NB4 (cell line): ENCODE results near the gene RELA.
"Not testable (repeated sequence)": the region's sequence is repeated elsewhere in the genome, so short reads cannot be mapped to it uniquely, and the experiment has no call there.

Source experiments
- DNase-seq: peaks from one replicate; pipeline ENCODE4 v3.0.0; 2010; ENCODE audit warnings: low read depth
- H3K4me3 ChIP-seq: one replicate; pipeline ENCODE4 v1.5.1; 2011; ENCODE audit warnings: mild to moderate bottlenecking, low read depth, low read length, moderate library complexity
- CTCF ChIP-seq: IDR thresholded peaks from one replicate; pipeline ENCODE4 v1.5.1; 2012; ENCODE audit warnings: low read depth, low read length
- MAX ChIP-seq: IDR thresholded peaks from 2 replicates; pipeline ENCODE4 v1.6.1; 2011; ENCODE audit warnings: low read depth, low read length
- MYC ChIP-seq: IDR thresholded peaks from 2 replicates; pipeline ENCODE4 v1.6.1; 2011; ENCODE audit warnings: low read depth, low read length
- POLR2A ChIP-seq: IDR thresholded peaks from 2 replicates; pipeline ENCODE4 v1.6.1; 2011; ENCODE audit warnings: mild to moderate bottlenecking; ENCODE audit not compliant: insufficient read length; ENCODE audit errors: extremely low read depth

RELA gene

GRCh38 chr11:65672982-65673381, 10.3 kb upstream of the RELA start:
- H3K4me3 ChIP-seq = no peak overlapping the region
- DNase-seq = no peak
- TF ChIP-seq CTCF (no peak), POLR2A (no peak), MYC (no peak), MAX (no peak)

- no peak for TF ChIP-seq POLR2A
- DNase-seq = no peak
- H3K4me3 ChIP-seq = no peak overlapping the region
Measured at GRCh38 chr11:65672180-65672860, 9.6 kb upstream of the RELA start.

- TF ChIP-seq MAX (no peak), MYC (no peak), CTCF (no peak), POLR2A (no peak)
- H3K4me3 ChIP-seq = peak overlapping the region; percentile 75
Measured at GRCh38 chr11:65663639-65664200, 1.0 kb upstream of the RELA start.

GRCh38 chr11:65662247-65662798, 393 bp downstream of the RELA start:
- TF ChIP-seq MYC (no peak), MAX (no peak), POLR2A (no peak), CTCF (no peak)
- no peak for DNase-seq
- peak overlapping the region; percentile 99 for H3K4me3 ChIP-seq

More at GRCh38 chr11:65663639-65664200, 1.0 kb upstream of the RELA start:
- DNase-seq = no peak

GRCh38 chr11:65661599-65662246, 993 bp downstream of the RELA start:
- no peak for TF ChIP-seq CTCF
- TF ChIP-seq MAX = no peak
- no peak for TF ChIP-seq POLR2A
- TF ChIP-seq MYC = no peak
- H3K4me3 ChIP-seq = peak overlapping the region; percentile 99
- DNase-seq = no peak

- not testable (repeated sequence) for H3K4me3 ChIP-seq, DNase-seq
Measured at GRCh38 chr11:65660908-65661307, 1.8 kb downstream of the RELA start.
